Stimulated activated memory B cell treated with anti-CD40 and anti-IgM and Interleukin-4, amounts not matched to agents 10 μg/mL and 1 μg/mL and 100 μg/mL, for 72 hours (primary cell): ENCODE data around the gene WWC1.
A peak's percentile ranks its signal among the peaks of the same experiment; 100 is the strongest.

Experiments
- ATAC-seq: fragments of 150-1000 bp; cut with Tn5 transposase; 2 replicates; pipeline ENCODE4 v1.10.0; 2021
- H3K27ac Mint-ChIP-seq: one replicate; pipeline ENCODE4 v1.8.0; 2022; ENCODE audit warnings: mild to moderate bottlenecking, mixed read lengths
- H3K27me3 Mint-ChIP-seq: one replicate; pipeline ENCODE4 v1.8.0; 2022; ENCODE audit warnings: mixed read lengths
- H3K36me3 Mint-ChIP-seq: one replicate; pipeline ENCODE4 v1.8.0; 2022; ENCODE audit warnings: mixed read lengths
- H3K4me1 Mint-ChIP-seq: one replicate; pipeline ENCODE4 v1.8.0; 2022; ENCODE audit warnings: mixed read lengths
- H3K4me3 Mint-ChIP-seq: one replicate; pipeline ENCODE4 v1.8.0; 2022; ENCODE audit warnings: mild to moderate bottlenecking, moderate library complexity, mixed read lengths
- H3K9me3 Mint-ChIP-seq: one replicate; pipeline ENCODE4 v1.8.0; 2022; ENCODE audit warnings: mixed read lengths

The WWC1 gene

DNA sequence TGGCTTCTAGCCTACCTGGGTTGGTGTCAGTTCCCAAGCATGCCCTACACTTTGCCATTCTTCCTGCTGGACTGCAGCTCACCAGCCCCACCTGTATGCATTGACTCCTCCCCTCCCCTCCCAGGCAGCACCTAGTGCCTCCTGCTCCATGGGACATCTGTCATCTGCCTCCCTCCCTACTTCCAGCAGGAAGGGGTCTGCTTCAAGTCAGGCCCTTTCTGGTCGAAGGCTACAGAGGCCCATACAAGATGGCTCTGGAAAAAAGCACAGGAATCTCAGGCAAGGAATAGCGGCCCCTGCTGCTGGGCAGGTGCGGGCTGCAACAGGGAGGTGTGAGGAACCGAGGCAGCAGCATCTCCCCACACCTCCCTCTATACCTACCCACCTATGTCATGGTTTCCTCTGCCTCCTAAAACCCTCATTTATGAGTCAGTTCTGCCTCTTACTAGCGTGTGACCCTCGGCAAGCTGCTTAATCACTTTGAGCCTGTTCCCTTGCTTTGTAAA lies 19.7 kb downstream of the WWC1 start:
- no peaks in the 10 kb centered on the region for H3K4me1 Mint-ChIP-seq
- H3K27me3 Mint-ChIP-seq: peaks cover 16% of the 10 kb centered on the region
- H3K9me3 Mint-ChIP-seq: no peaks in the 10 kb centered on the region
- no peaks in the 10 kb centered on the region for H3K36me3 Mint-ChIP-seq
- no peak overlapping the region for H3K4me3 Mint-ChIP-seq
- ATAC-seq: no peak
- H3K27ac Mint-ChIP-seq: no peak overlapping the region

DNA sequence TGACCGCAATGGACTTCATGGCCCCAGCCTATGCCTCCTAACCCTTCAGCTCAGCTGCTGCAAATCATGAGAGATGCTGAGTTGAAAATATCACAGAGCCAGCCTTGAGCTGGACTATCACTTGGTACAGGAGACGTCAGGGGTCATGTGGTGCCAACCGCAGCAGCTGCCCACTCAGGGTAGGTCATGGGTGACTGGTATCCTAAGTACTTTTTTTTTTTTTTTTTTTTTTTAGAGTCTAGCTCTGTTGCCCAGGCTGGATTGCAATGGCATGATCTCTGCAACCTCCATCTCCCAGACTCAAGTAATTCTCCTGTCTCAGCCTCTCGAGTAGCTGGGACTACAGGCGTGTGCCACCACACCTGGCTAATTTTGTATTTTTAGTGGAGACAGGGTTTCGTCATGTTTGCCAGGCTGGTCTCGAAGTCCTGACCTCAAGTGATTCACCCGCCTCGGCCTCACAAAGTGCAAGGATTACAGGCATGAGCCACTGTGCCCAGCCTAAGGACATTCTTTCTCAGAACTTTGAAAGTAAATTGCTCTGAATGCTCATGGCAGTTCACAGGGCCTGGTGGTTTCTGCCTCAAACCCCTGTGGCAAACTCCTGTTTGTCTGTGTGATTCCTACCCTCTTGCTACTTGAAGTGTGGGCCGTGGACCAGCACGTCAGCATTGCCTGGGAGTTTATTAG lies 21.3 kb downstream of the WWC1 start:
- Mint-ChIP-seq H3K4me3 (no peak overlapping the region), H3K9me3 (no peaks in the 10 kb centered on the region), H3K27ac (no peak overlapping the region), H3K27me3 (peaks cover 16% of the 10 kb centered on the region), H3K4me1 (no peaks in the 10 kb centered on the region), H3K36me3 (no peaks in the 10 kb centered on the region)
- ATAC-seq: no peak

DNA sequence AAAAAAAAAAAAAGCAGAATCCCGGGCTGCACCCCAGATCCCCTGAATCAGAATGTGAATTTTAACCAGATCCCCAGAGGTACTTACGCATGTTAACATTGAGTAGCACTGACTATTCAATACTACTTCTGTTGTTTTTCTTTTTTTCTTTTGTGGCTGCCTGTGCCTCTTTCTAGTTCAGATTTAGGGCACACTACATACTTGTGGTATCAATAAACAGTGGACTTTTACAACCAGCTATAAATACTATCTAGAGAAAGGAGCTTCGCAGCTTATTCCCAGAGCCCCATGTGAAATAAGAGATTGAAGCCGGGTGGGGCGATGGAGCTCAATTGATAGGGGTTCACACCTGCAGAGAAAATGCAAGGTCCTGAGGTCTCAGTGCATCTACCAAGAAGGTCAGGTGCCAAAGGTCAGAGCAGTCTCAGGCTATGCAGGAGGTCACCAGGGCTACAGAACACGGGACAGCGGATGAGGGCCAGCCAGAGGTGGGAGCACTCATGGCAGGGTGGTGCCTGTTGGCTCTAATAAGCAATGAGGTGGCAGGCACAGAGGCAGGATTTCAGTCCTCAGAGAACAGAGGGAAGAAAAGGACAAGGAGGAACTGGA lies 22.3 kb downstream of the WWC1 start:
- ATAC-seq: peak; percentile 5
- H3K9me3 Mint-ChIP-seq: no peaks in the 10 kb centered on the region
- H3K36me3 Mint-ChIP-seq: no peaks in the 10 kb centered on the region
- no peaks in the 10 kb centered on the region for H3K4me1 Mint-ChIP-seq
- H3K27me3 Mint-ChIP-seq: peaks cover 15% of the 10 kb centered on the region
- H3K4me3 Mint-ChIP-seq: no peak overlapping the region
- H3K27ac Mint-ChIP-seq: no peak overlapping the region

DNA sequence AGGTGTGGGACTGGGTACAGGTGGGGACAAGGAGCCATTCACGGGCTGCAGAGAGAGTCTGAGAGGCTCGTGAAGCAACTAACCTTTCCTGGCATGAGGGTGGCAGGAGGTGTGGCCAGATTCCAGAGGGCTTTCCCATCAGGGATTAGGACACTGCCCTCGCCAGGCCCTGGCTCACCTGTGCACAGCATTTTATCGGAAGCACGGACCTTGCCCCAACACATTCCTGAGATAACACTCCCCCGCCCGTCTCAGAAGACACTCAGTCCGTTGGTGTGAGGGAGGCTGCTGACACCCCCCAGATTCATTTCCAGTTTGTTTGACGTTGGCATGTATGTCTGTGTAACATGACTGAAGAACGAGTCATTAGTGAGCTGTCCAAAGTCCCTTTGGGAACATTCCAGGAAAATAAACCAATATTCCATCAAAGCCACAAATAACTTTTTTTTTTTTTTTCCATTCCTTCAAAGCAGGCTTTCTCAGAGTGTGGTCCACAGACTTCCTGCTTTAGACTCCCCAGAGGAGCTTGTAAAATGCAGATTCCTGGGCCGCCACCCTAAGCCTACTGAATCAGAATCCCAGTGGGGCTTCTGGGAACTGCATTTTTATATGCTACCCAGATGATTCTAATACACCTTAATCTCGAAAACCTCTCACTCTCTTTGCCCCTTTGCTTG lies 23.4 kb downstream of the WWC1 start:
- Mint-ChIP-seq H3K9me3 (no peaks in the 10 kb centered on the region), H3K4me1 (no peaks in the 10 kb centered on the region), H3K36me3 (no peaks in the 10 kb centered on the region), H3K27ac (no peak overlapping the region), H3K4me3 (no peak overlapping the region), H3K27me3 (peaks cover 3% of the 10 kb centered on the region)
- ATAC-seq: no peak

DNA sequence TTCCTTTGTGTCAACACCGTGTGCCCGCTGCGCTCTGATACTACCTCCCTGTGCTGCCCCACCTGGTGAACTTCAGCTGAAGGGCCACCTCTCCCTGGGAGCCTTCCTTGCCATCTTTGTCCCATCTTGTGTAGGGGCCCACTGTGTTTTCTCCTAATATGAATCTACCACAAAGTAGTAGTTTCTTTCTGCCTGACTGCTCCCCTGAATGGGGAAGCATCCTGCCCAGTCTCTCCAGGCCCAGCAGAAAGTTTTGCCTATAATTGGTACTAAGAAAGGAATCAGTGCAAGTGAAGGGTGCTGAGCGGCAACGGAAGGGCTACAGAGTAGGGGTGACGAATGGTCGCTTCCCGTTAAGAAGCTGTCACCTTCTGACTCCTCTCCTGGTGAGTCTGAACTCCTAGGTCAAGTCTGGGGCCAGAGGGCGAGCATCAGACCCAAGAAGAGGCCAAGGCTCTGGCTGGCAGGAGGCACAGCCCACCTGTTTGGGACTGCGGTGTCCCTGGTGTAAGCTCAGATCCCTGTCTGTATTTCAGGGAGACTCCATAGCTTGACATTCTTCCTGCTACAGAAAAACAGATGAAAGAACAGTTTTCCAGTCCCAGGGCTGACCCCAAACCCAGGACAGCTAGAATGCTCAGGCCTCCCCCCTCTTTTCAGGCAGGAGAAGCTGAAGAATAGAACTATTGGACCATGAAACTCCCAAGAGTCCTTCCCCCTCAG lies 24.1 kb downstream of the WWC1 start:
- Mint-ChIP-seq H3K27ac (no peak overlapping the region), H3K36me3 (no peaks in the 10 kb centered on the region)

DNA sequence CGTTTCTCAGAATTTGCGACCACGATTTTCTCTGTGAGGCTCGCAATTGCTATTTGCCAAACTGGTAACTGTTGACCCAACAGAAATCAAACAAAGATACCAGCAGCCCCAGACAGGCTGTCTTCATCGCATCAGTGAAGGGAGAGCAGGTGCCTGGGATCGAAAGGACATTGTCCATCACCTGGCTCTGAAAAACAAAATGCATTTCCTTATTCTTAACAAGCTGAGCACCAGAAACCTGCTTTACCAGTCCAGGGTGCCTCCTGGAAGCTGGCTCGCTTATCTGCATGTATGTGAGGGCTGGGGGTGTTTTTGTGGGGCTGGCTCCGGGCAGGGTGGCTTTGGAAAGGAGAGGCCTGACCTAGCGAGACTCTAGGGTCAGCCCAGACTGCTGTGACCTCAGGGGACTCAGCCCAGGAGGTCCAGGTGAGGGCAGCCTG lies 24.7 kb downstream of the WWC1 start:
- ATAC-seq: no peak
- Mint-ChIP-seq H3K36me3 (no peaks in the 10 kb centered on the region), H3K4me1 (no peaks in the 10 kb centered on the region), H3K27me3 (no peaks in the 10 kb centered on the region), H3K27ac (no peak overlapping the region), H3K9me3 (no peaks in the 10 kb centered on the region), H3K4me3 (no peak overlapping the region)

More for the DNA sequence above, 24.1 kb downstream of the WWC1 start:
- Mint-ChIP-seq H3K4me3 (no peak overlapping the region), H3K4me1 (no peaks in the 10 kb centered on the region), H3K27me3 (no peaks in the 10 kb centered on the region), H3K9me3 (no peaks in the 10 kb centered on the region)
- no peak for ATAC-seq

DNA sequence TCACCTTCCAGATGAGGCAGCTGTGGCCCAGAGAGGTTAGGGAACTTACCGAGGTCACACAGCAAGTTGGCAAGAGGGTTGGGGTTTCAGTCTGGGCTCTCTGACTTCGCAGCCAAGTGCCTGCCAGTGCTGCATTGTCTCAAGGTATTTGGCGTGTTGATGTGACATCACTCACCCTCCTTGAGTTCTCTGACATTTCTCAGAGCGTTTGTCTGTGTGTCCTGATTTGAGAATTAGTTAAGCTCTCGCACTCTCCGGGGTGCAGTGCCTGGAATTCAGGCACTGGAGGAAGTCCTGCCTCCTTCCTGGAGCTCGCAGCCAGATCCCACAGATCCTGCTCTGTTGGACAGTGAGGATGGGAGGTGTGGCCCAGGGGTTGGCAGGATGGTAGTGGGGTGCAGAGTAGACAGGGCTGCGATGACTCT lies 25.7 kb downstream of the WWC1 start:
- Mint-ChIP-seq H3K27ac (no peak overlapping the region), H3K4me3 (no peak overlapping the region), H3K36me3 (no peaks in the 10 kb centered on the region), H3K27me3 (no peaks in the 10 kb centered on the region), H3K9me3 (no peaks in the 10 kb centered on the region), H3K4me1 (no peaks in the 10 kb centered on the region)
- ATAC-seq: no peak

DNA sequence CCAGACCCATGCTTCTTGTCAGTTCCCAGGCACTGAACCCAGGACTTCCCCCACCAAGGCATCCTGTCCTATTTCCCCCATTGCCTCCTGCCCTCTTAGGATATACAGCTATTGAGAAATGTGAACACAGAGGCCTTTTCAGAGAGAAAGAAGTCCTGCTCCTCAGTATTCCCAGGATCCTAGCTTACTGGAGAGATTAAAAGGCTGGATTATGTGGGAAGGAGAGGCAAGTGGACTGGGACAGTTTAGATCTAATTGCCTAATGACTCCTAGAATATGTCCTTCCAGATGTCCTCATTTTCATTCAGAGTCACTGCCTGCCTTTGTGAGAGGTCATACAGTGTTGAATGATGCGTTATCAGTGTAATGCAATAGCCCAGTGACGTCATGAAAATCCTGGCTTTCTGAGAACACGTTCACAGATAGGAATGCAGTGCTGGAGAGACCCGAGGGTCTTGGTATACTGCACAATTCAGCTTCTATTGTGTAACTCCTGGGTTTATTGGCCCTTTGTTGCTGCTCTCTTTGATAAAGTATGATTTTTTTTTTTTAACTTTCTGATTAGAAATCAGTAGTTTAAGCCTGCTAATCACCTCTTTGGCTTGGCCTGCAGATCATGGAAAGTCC lies 26.2 kb downstream of the WWC1 start:
- H3K9me3 Mint-ChIP-seq: no peaks in the 10 kb centered on the region
- H3K36me3 Mint-ChIP-seq: no peaks in the 10 kb centered on the region
- H3K4me1 Mint-ChIP-seq: no peaks in the 10 kb centered on the region
- no peak for ATAC-seq
- H3K4me3 Mint-ChIP-seq: no peak overlapping the region
- no peaks in the 10 kb centered on the region for H3K27me3 Mint-ChIP-seq
- no peak overlapping the region for H3K27ac Mint-ChIP-seq

DNA sequence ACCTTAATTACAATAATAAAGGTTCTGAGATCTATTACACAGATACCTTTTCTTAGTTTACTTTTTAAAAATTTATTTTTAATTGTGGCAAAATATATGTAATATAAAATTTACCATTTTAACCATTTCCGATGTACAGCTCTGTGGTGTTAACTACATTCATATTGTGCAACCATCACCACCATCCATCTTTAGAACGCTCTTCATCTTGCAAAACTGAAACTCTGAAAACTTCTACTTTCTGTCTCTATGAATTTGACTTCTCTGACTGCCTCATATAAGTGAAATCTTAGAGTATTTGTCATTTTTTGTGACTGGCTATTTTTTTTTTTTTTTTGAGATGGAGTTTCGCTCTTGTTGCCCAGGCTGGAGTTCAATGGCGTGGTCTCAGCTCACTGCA lies 26.8 kb downstream of the WWC1 start:
- Mint-ChIP-seq H3K36me3 (no peaks in the 10 kb centered on the region), H3K4me1 (no peaks in the 10 kb centered on the region), H3K27ac (no peak overlapping the region), H3K9me3 (no peaks in the 10 kb centered on the region), H3K27me3 (no peaks in the 10 kb centered on the region), H3K4me3 (no peak overlapping the region)
- no peak for ATAC-seq

DNA sequence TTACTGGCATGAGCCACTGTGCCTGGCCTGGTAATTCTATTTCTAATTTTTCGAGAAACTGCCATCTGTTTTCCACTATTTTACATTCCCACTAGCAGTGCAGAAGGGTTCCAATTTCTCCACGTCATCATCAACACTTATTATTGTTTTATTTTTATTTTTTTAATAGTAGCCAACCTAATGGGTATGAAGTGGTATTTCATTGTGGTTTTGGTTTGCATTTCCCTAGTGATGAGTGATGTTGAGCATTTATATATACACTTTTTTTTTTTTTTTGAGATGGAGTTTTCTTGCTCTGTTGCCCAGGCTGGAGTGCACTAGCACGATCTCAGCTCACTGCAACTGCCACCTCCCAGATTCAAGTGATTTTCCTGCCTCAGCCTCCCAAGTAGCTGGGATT lies 28.3 kb downstream of the WWC1 start:
- Mint-ChIP-seq H3K27ac (no peak overlapping the region), H3K4me1 (no peaks in the 10 kb centered on the region), H3K9me3 (no peaks in the 10 kb centered on the region), H3K27me3 (no peaks in the 10 kb centered on the region), H3K36me3 (no peaks in the 10 kb centered on the region), H3K4me3 (no peak overlapping the region)
- no peak for ATAC-seq

DNA sequence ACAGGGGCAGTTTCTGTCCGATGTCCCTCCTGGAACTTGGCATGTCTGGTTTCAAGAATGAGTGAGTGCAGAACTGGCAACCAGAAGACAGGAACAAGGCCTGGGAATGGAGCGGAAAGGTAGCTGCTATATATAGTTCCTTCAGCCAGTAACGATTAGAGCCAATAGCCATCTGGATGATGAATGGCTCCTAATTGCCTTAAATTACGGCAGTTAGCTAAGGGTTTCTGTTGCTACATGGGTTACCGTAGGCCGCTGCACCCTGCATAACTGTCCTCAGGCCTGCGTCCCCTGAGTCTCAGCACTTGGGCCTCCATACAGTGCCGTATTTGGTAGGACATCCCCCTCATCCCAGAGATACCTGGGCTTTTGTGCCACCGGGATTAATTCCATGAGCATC lies 29.4 kb downstream of the WWC1 start:
- Mint-ChIP-seq H3K4me1 (no peaks in the 10 kb centered on the region), H3K27ac (no peak overlapping the region), H3K27me3 (no peaks in the 10 kb centered on the region), H3K9me3 (no peaks in the 10 kb centered on the region), H3K36me3 (no peaks in the 10 kb centered on the region), H3K4me3 (no peak overlapping the region)
- ATAC-seq: no peak

DNA sequence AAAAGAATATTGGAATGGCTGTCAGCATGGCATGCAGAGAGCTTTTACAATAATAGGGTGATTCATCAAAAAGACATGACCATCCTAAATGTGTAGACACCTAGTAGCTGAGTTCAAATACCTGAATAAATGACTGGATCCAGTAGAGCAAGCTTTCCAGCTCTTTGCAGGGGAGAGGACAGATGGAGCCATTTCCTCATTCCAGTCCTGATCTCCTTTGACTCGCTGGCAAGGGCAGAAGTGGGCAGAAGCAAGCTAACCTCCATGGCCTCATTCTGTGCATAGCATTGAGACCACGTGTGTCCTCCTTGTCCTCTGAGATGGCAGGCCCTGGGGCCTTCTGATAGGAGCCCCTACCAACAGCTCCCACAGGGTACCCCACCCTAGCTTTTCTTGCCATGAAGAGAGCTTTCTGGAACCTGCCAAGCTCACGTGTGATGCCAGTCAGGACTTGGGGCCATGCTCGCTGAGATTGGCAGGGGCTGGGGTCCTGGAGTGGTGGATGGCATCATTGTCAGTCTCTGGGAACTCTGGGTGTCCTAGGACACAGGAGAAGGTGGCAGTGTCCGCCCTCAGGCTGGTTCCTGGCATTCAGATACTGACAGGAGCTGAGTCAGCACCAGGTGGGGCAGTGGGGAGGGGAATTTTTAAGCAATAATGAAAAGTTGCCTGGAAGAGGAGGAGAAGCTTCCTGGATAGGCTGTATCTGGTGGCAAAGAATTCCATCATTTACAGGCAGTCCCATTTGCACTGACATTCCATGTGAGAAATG lies 33.6 kb downstream of the WWC1 start:
- Mint-ChIP-seq H3K27me3 (peaks cover 15% of the 10 kb centered on the region), H3K9me3 (no peaks in the 10 kb centered on the region), H3K36me3 (no peaks in the 10 kb centered on the region), H3K4me3 (no peak overlapping the region), H3K4me1 (peaks cover 7% of the 10 kb centered on the region), H3K27ac (no peak overlapping the region)
- no peak for ATAC-seq

DNA sequence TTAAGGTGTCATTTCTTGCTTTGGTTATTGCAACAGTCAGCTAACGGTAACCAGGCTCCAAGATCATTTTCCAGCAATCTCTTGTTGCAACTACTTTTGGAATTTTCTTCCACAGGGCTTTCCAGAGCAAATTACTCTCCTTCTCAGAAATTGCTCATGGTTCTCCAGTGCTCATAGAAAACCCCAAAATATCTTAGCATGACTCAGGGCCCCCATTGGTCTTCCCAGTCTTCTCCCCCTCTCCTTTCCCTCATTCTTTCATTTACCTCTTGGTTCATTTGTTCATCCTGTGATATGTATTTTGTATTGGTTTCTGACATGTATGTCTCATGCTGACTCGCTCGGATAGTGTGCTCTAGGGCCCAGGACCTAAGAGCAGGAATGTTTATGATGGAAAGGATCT lies 35.6 kb downstream of the WWC1 start:
- no peak overlapping the region for H3K27ac Mint-ChIP-seq
- peaks cover 15% of the 10 kb centered on the region for H3K27me3 Mint-ChIP-seq
- no peak for ATAC-seq
- H3K4me1 Mint-ChIP-seq: peaks cover 7% of the 10 kb centered on the region
- no peaks in the 10 kb centered on the region for H3K36me3 Mint-ChIP-seq
- H3K4me3 Mint-ChIP-seq: no peak overlapping the region
- no peaks in the 10 kb centered on the region for H3K9me3 Mint-ChIP-seq

DNA sequence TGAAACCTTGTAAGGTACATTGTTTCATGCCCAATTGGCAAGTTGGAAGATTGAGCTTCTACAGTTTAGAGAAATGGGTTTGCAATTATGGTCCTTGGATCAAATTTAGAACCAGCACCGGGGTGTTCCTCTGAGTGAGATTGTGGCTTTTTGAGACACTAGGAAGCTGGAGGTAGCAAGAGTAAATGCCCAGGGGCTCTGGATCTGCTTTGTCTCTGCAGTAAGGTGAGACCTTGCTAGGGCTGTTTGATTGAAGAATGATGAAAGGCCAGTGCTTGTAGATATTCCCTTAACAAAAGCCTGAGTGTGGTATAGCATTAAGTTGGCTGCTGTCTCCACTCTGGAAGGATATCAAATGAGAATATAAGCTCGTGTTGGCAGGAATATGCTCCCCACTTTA lies 36.0 kb downstream of the WWC1 start:
- ATAC-seq: no peak
- H3K4me1 Mint-ChIP-seq: peaks cover 7% of the 10 kb centered on the region
- H3K9me3 Mint-ChIP-seq: no peaks in the 10 kb centered on the region
- no peak overlapping the region for H3K4me3 Mint-ChIP-seq
- no peak overlapping the region for H3K27ac Mint-ChIP-seq
- no peaks in the 10 kb centered on the region for H3K36me3 Mint-ChIP-seq
- H3K27me3 Mint-ChIP-seq: peaks cover 15% of the 10 kb centered on the region
